ENCODE results near the gene VTN.

GRCh38 chr17:28363776-28364650 lies 6.1 kb downstream of the VTN start:
- TF ChIP-seq POLR2AphosphoS5 (IDR thresholded peaks at IDR 0.05; ENCODE audit: borderline replicate concordance, low read depth, low read length) (no peak), EZH2 (IDR thresholded peaks at IDR 0.05) (no peak), FOXP2 (optimal IDR thresholded peaks at IDR 0.05; ENCODE audit: control extremely low read depth, extremely low read length, insufficient read depth) (no peak)

All from SK-N-MC (cell line).